ENCODE data around the gene SND1. TPM values are rescaled to one million over a fixed set of nuclear protein-coding genes. Genes with fewer than 3 reads are reported as not detected.

Gene SND1
- total RNA-seq, 4 donors from 2014 or later: 84.2 to 98.8 (median 93.4) TPM

DNA sequence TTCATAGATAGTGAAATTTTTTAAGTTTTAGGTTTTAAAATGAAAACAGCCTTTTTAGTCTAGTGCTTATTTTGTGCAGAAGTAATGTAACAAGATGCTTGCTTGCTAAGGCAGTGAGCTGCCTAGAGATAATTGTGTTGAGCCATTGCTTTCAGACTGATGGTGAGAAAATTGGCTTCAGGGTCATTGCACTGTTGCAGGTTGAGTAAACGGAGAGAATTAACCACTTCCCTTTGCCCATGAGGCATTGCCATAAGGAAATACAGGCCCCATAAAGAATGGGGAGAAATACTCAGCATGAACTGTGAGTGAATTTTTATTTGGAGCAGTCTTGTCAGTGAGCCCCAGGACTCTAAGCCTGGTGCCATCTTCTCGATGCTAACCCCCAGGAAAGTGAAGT, 238.7 kb downstream of the SND1 start:
- peaks cover 0 to 58% (median 0%) of the 10 kb centered on the region in 3 donors for H3K36me3 ChIP-seq
- DNase-seq: no peak
- WGBS, 2 donors: 88 to 97% methylated on average over 2 of the region's 2 CpGs
- no peak overlapping the region for H3K27ac ChIP-seq
- H3K4me1 ChIP-seq: peaks cover 0 to 6% (median 2%) of the 10 kb centered on the region in 3 donors
- no peaks in the 10 kb centered on the region for H3K9me3 ChIP-seq
- no peak for TF ChIP-seq POLR2A (IDR thresholded peaks at IDR 0.05)
- TF ChIP-seq, protein P1, sequence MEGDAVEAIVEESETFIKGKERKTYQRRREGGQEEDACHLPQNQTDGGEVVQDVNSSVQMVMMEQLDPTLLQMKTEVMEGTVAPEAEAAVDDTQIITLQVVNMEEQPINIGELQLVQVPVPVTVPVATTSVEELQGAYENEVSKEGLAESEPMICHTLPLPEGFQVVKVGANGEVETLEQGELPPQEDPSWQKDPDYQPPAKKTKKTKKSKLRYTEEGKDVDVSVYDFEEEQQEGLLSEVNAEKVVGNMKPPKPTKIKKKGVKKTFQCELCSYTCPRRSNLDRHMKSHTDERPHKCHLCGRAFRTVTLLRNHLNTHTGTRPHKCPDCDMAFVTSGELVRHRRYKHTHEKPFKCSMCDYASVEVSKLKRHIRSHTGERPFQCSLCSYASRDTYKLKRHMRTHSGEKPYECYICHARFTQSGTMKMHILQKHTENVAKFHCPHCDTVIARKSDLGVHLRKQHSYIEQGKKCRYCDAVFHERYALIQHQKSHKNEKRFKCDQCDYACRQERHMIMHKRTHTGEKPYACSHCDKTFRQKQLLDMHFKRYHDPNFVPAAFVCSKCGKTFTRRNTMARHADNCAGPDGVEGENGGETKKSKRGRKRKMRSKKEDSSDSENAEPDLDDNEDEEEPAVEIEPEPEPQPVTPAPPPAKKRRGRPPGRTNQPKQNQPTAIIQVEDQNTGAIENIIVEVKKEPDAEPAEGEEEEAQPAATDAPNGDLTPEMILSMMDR (IDR thresholded peaks at IDR 0.05): no peak
- intact Hi-C loops (cut with DNase I): no loop called here
- no peak overlapping the region for H3K4me3 ChIP-seq
- no peaks in the 10 kb centered on the region for H3K27me3 ChIP-seq

DNA sequence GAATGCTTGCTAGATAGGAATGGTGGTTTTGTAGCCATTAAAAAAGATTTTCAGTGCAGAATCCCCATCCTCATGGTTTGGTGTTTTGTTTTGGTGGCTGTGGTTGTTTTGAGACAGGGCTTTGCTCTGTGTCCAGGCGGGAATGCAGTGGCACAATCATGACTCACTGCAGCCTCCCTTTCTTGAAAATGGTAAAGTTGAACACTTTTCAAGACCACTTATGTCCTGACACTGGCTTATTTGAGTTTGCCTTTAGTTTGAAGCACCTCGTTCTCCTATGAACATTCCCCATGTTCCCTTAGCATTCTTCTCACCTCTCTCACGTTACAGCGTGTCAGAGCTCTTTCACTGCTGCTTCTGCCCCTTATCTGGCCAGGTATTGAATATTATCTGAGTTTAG, 239.2 kb downstream of the SND1 start:
- Histone ChIP-seq H3K27me3 (no peaks in the 10 kb centered on the region), H3K9me3 (no peaks in the 10 kb centered on the region), H3K4me1 (peaks cover 0 to 1% (median 0%) of the 10 kb centered on the region in 3 donors), H3K4me3 (no peak overlapping the region), H3K27ac (no peak overlapping the region), H3K36me3 (peaks cover 0 to 58% (median 0%) of the 10 kb centered on the region in 3 donors)
- intact Hi-C loops (cut with DNase I): no loop called here
- TF ChIP-seq, protein P1 (IDR thresholded peaks at IDR 0.05): no peak
- no peak for TF ChIP-seq POLR2A (IDR thresholded peaks at IDR 0.05)
- 90 to 95% methylated on average over 4 of the region's 4 CpGs for WGBS, 2 donors
- no peak for DNase-seq

DNA sequence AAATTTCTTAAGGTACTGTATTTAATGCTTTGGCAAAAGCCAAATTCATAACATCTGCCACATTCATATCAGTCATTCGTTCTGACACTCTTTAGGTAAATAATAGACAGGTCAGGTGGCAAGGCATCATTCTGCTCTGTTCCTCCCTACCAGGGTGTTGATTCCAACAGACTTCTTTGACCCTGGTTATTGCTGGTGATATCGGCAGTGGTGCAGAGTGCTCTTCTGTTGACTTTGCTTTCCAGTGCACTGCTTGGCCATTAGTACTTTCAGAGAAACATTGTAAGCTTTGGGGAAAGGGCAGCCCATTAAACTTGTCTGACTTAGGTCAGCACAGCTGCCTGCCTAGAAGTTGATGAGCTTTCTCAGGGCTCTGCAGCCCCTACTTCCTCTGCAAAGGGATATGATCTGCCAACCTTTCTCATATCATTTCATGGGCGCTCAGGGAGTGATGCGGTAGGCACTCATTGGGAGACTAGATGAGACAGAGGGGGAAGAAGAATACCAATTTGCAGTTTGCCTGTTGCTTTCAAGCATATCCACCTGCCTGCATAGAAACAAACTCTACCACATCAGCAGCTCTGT, 240.0 kb downstream of the SND1 start:
- Histone ChIP-seq H3K4me3 (no peak overlapping the region), H3K9me3 (no peaks in the 10 kb centered on the region), H3K27me3 (no peaks in the 10 kb centered on the region), H3K27ac (no peak overlapping the region), H3K36me3 (peaks cover 0 to 61% (median 0%) of the 10 kb centered on the region in 3 donors), H3K4me1 (no peaks in the 10 kb centered on the region)
- DNase-seq: no peak
- intact Hi-C loops (cut with DNase I): no loop called here
- 88 to 94% methylated on average over 4 of the region's 4 CpGs for WGBS, 2 donors
- no peak for TF ChIP-seq POLR2A (IDR thresholded peaks at IDR 0.05)
- TF ChIP-seq, protein P1 (IDR thresholded peaks at IDR 0.05): no peak

DNA sequence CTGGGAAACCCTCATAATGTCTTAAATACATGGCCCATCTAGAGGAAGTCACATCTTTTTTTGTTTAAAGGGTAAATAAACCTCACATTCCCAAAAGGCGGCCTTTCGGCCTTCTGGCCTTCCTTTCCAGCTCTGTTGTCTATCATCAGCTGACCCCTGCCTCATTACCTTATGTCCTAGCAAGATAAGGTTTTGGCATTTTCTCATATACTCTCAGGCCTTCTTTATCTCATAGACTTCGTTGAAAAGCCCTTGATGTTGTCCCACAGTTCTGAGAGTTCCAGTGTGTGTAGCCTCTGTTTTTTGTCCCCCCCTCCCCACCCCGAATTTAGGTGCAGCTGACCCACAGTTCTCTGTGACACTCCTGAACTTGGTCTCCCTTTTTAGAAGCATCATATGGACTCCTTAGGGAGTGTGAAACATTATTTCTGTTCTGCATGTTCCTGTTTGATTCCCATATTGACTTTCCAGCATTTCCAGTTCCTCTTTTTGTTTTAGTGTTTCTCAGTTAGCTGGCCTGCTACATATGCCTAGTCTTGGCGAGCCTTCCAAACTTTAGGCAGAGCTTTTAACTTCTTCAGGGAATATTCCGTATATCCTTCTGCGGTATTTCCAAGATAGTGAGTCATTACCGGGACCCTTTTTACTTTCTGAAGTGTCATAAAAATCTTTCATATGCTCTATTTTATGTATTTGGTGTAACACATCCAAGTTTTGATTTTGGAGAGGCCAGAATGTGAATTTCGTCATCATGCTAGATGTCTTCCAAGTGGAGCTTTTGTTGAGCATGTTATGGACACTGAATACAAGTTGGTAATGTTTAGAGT, 240.7 kb downstream of the SND1 start:
- H3K4me1 ChIP-seq: no peaks in the 10 kb centered on the region
- H3K27ac ChIP-seq: no peak overlapping the region
- peaks cover 0 to 54% (median 0%) of the 10 kb centered on the region in 3 donors for H3K36me3 ChIP-seq
- H3K4me3 ChIP-seq: no peak overlapping the region
- no peaks in the 10 kb centered on the region for H3K9me3 ChIP-seq
- no peaks in the 10 kb centered on the region for H3K27me3 ChIP-seq
- 82 to 83% methylated on average over 9 of the region's 9 CpGs for WGBS, 2 donors
- TF ChIP-seq, protein P1 (IDR thresholded peaks at IDR 0.05): no peak
- no peak for TF ChIP-seq POLR2A (IDR thresholded peaks at IDR 0.05)
- intact Hi-C loops (cut with DNase I): no loop called here
- no peak for DNase-seq

DNA sequence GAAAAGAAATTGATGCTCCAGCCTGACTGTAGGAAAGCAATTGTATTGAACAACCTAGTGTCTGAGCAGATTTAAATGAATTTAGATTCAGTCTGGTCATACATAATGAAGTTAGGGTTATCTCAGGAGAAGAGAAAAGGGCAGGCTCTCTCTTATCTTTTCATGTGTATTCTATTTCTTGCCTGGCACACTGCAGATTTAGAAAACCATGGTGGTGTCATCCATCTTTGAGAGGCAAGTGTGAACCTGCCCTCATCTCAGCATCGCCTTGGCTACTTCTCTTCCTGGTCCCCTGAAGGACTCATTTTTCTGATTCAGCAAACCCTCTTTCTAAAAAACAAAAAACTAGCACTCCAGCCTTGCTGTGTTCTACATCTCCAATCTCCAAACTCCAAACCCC, 241.6 kb downstream of the SND1 start:
- H3K4me1 ChIP-seq: no peaks in the 10 kb centered on the region
- no peak for DNase-seq
- H3K36me3 ChIP-seq: peaks cover 0 to 49% (median 0%) of the 10 kb centered on the region in 3 donors
- no peak overlapping the region for H3K4me3 ChIP-seq
- H3K27ac ChIP-seq: no peak overlapping the region
- no peaks in the 10 kb centered on the region for H3K27me3 ChIP-seq
- no peak for TF ChIP-seq POLR2A (IDR thresholded peaks at IDR 0.05)
- TF ChIP-seq, protein P1 (IDR thresholded peaks at IDR 0.05): no peak
- 33 to 57% methylated on average over 1 of the region's 1 CpG for WGBS, 2 donors
- intact Hi-C loops (cut with DNase I): no loop called here
- H3K9me3 ChIP-seq: no peaks in the 10 kb centered on the region

Measured in esophagus squamous epithelium (tissue), 5 donors.